ENCODE measurements around the gene ARHGAP1.

ARHGAP1 gene

GRCh38 chr11:46640036-46640788 lies 60.2 kb downstream of the ARHGAP1 start:
- TF ChIP-seq CTCF (IDR thresholded peaks at IDR 0.05; ENCODE audit: borderline replicate concordance, insufficient read depth, low read depth, low read length): no peak

GRCh38 chr11:46639197-46639839 lies 61.1 kb downstream of the ARHGAP1 start:
- H3K4me3 ChIP-seq (ENCODE audit: low read depth, low read length): no peak overlapping the region
- TF ChIP-seq CTCF (IDR thresholded peaks at IDR 0.05; ENCODE audit: borderline replicate concordance, insufficient read depth, low read depth, low read length): no peak

More at GRCh38 chr11:46640036-46640788, 60.2 kb downstream of the ARHGAP1 start:
- no peak overlapping the region for H3K4me3 ChIP-seq (ENCODE audit: low read depth, low read length)

- H3K4me3 ChIP-seq (ENCODE audit: low read depth, low read length): no peak overlapping the region
- no peak for TF ChIP-seq CTCF (IDR thresholded peaks at IDR 0.05; ENCODE audit: borderline replicate concordance, insufficient read depth, low read depth, low read length)
These were observed 62.9 kb downstream of the ARHGAP1 start for GRCh38 chr11:46637546-46637945.

- TF ChIP-seq CTCF (IDR thresholded peaks at IDR 0.05; ENCODE audit: borderline replicate concordance, insufficient read depth, low read depth, low read length): no peak
- H3K4me3 ChIP-seq (ENCODE audit: low read depth, low read length): no peak overlapping the region
These were observed 64.8 kb downstream of the ARHGAP1 start for GRCh38 chr11:46635557-46636139.

- H3K4me3 ChIP-seq (ENCODE audit: low read depth, low read length): no peak overlapping the region
- no peak for TF ChIP-seq CTCF (IDR thresholded peaks at IDR 0.05; ENCODE audit: borderline replicate concordance, insufficient read depth, low read depth, low read length)
These were observed 66.9 kb downstream of the ARHGAP1 start for GRCh38 chr11:46633291-46634217.

GRCh38 chr11:46632502-46632901 lies 67.9 kb downstream of the ARHGAP1 start:
- no peak overlapping the region for H3K4me3 ChIP-seq (ENCODE audit: low read depth, low read length)
- TF ChIP-seq CTCF (IDR thresholded peaks at IDR 0.05; ENCODE audit: borderline replicate concordance, insufficient read depth, low read depth, low read length): no peak

All from GM12875 (cell line).